HG02885 (cell line): ENCODE results near the gene COL23A1.

Experiments
- ATAC-seq: cut with Tn5 transposase; IDR thresholded peaks from one replicate; pipeline ENCODE4 v1.9.1; 2021; ENCODE audit warnings: mild to moderate bottlenecking; ENCODE audit not compliant: unreplicated experiment, poor library complexity

The COL23A1 gene

DNA sequence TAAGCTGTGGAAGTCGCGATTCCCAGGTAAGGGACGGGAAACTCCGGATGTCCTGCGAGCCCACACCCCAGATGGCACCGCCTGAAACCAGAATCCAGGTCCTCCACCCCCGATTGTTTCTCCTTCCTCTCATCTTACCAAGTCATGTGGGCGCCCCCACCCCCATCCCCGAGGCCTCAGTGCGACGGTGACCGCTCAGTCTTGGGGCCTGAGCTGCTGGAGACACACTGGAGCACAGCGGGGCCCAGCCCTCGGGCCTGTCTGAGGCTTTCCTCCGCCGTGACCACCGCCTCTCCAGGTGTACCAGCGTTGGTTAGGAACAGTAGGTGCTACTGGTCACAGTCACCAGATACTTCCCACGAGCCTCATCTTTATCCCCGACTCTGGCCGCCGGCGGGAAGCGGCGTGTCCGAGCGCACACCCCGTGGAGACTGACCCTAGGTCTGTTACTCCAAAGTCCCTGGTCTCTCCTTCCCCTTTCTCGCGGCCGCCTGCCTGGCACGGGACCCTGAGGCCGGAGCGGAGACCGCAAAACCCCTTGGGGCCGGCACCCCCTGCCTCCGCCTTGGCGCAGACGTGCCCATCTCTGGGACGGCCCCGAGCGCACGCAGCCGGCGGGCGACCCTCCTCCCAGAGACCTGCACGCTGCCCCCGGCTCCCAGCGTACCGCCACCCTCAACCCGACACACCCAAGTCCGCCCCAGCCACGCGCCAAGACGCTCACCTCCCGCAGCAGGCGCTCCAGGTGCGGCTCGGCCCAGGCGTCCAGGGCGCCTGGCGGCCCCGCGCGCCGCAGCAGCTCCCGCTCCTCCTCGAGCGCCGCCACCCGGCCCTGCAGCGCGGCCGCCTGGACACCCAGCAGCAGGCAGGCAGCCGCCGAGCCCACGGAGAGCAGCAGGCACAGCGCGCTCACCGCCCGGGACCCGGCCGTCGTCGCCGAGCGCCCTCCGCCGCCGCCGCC lies 733 bp downstream of the COL23A1 start:
- ATAC-seq: peak; percentile 14

DNA sequence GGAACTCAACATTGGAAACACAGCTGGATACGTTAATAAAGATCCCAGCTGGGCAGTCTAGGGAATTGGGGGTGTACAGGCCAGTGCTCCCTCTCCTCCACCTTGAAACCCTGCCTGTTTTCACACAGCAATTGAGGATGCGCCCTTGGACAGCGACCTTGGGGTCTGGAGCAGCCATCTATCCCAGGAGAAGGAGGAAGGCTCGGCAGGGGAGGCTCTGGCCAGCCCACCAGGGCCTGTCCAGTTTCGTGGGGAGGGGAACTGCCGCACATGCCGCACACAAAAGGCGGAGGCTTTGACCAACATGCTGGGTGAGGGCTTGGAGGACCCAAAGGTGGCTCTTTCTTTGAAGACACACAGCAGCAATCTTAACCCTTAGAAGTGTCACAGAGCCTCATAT lies 1.4 kb downstream of the COL23A1 start:
- no peak for ATAC-seq

DNA sequence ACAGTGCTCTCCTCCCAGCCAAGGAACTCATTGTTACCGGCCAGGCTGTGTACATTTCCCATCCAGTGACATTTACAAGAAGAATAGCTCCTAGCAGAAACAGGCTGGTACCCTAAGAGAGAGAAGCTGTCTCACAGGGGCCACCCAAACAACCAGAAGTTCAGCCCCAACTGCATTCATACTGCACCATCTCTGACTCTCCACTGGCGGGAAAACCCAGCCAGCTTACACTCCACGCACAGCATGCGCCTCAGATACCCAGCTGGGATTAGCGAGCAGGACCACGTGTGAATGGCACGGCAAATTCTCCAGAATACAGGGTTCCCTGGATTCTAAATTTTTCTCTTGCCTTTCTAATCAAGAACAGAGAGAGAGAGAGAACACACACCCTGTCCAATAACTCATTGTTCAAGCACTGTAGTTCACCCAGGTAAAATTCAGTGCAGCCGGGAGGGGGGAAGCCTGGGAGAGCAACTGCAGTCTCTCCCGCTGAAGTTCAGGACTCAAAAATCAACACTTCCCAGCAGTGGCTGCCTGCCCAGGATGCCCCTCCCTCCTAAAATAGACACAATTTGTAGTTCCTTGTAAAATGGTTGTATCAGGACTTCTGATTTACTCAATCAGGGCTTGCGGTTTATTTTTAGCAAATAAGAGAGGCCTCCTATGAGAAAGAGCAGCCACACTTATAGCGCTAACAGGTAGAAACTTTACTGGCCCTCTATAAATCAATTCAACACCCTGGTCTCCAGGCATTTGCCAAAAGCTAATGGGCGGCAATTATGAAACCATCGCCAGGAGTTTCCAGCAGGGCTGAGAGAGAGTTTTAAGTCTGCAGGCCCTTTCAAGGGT lies 2.2 kb downstream of the COL23A1 start:
- no peak for ATAC-seq

DNA sequence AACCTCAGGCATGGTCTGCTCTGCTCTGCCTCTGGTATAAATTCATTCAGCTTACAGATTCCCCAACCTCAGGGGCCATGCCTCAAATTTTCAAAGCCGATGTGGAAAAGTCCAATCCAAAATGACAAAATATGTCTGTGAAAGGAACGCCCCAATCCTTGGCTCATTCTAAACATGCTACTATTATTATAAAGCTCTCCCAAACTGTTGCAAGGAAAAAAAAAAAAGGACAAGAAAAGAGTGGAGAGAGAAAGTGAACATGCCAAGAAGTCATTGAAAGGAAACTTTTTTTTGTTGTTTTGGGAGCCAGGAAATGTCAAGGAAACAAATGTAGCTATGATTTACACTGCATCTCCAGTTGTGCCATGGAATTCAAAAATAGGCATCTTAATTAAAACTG lies 3.8 kb downstream of the COL23A1 start:
- ATAC-seq: no peak

DNA sequence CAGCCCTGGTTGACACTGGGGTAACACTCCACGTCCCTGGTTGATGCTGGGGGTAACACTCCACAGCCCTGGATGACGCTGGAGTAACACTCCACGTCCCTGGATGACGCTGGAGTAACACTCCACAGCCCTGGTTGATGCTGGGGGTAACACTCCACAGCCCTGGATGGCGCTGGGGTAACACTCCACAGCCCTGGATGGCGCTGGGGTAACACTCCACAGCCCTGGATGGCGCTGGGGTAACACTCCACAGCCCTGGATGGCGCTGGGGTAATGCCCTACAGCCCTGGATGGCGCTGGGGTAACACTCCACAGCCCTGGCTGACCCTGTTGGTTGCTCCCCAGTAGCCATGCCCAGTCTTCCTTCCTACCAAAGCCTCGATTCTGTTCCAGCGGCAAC lies 4.8 kb downstream of the COL23A1 start:
- ATAC-seq: peak; percentile 80

DNA sequence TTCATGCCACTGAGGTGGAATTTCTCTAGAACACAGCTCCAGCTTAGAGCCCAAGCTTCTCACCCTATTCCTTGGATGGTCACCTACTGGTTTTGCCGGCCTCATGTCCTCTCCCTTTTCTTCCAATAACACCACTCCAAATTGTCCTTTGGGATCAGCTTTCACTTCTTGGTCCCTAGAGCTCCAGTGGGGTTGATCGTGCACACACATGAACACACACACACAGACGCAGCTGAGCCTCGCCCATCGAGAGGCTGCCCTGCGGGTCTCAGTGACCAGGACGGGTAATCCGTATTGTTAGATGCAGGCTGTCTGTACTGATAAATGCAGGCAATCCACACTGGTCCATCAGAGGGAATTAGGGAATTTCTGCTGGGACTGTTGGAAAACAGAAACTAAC lies 6.9 kb downstream of the COL23A1 start:
- no peak for ATAC-seq

DNA sequence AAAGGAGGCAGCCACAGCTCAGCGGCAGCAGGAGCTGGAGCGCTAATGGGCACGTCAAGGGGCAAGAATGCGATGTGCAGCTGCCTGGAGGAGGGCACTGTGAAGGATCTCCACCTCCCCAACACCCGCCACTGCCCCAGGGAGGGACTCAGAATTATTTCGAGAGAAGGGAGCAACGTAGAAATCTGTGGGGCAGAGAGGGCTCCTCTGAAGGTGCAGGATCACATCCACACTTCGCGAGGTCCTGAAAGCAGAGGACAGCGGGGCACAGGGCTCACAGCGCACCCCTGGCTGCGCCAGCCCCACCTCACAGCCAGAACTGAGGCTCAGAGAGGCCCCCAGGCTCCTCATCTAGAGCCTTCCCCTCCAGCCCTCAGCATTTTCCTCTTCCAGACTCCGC lies 7.9 kb downstream of the COL23A1 start:
- ATAC-seq: no peak

DNA sequence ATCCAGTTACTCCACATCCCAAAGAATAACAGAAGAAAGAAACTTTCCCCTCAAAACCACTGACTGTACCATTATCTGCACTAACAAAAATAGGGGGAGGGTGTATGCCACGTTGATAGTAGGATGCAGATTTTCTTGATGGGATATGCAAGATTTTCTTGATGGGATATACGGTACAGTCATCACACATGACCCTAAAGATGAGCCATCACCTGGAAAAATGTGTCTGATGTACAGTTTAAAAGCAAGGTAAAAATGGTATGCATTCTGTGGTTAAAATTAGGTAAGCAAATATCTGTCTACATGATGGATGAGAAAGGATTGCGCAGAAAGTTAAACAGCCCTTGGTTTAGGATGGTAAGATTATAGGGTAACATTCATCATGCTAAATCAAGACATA lies 8.6 kb downstream of the COL23A1 start:
- no peak for ATAC-seq

DNA sequence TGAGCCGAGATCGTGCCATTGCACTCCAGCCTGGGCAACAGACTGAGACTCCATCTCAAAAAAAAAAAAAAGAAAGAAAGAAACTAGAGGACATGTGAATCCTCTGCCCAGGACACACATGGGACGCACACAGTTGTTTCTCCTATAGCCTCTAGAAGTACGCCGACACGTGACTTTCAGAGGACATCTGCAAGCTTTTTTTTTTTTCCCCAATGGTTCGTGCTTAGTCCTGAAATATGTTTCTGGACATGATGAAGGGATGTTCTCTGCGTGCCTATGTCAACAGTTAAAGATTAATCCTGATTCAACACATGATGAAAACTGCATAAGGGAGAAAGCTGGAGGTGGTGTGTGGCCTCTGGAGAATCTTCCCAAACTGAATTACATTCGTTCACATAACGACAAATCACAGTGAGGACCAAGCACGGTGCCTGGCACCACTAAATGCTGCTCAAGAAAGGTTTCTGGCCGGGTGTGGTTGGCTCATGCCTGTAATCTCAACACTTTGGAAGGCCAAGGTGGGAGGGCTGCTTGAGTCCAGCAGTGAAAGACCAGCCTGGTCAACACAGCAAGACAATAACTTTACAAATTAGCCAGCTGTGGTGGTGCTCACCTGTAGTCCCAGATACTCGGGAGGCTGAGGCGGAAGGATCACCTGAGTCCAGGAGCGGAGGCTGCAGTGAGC lies 9.8 kb downstream of the COL23A1 start:
- ATAC-seq: no peak

DNA sequence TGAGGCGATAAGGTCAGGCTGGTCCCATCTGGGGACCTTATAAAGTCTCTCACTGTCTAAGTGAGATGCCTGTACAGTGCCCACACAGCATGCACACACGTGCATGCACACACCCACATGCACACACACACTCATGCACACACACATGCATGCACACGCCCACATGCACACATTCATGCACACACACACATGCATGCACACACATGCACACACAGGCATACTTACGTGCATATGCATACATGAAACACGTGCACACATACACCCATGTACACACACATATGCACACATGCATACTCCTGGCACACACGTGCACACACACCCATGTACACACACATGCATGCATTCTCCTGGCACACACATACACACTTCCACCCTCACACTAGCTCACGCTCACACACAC lies 12.2 kb downstream of the COL23A1 start:
- no peak for ATAC-seq

DNA sequence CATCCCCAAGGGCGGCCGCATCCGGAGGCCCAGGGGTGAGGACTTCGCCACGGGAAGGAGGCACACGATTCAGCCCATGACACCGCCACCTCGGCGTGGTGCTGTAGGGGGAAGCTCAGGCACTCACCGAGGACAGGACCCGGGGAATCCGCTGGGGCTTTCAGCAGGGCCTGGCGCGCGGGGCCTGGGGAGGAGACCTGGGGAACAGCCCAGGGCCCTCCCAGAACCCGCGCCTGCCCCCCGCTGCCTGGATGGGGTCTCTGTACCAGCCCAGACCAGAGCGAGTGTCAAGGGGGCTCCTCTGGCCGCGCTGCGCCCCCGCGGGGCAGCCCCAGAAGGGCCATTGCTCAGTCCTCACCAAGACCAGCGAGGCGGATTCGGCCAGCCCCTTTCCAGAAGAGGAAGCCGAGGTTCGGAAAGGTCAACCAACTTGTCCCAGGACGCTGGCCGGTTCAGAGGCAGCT lies 12.8 kb downstream of the COL23A1 start:
- no peak for ATAC-seq

DNA sequence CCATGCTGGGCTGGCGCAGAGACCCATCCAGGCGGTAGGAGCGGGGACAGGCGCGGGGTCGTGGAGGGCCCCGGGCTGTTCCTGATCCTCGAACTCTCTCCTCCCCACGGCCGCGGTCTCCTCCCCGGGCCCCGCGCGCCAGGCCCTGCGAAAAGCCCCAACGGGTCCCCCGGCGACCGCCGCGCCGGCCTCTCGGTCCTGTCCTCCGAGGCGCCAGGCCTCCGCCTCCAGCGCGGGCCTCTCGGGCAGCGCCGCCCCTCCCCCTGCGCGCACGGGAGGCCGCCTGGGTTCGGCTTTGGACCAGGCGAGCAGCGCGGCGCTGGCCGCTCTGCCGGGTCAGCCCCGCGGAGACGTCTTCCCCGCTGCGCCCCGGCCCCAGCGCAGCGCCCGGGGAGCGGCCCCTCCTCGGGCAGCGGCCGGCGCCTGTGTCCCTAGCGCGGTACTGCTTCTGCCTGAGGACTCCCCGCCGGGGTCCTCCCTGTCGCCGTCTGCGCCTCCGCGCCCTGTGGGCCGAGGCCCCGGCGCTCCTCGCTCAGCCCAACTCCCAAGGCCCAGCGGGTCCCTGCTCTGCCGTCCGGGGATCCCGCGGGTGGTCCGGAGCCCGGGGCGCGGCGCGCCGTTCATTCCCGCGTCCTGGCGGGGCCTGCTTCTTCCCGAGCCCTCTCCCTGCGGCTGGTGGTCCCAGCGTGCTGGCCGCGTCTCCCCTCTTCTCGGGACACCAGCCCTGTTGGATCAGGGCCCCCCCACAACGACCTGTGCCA lies 13.4 kb downstream of the COL23A1 start:
- ATAC-seq: no peak

DNA sequence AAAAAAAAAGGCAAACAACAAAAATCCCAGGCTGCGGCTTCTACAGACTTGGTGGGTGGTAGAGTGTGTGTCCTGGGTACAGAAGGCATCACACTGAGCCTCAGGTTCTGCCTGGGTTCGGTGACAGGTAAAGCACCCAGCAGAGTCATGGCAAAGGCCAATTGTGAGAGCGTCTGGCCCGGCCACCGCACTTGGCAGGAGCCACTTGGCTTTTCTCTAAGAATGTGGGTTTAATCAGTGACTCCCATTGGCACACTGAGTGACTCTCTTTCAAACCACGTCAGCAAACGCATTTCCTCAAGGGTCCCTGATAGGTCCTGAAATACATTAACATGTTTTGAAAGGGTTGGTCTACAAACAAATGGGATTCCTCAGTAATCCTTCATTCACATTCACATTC lies 17.0 kb downstream of the COL23A1 start:
- no peak for ATAC-seq

DNA sequence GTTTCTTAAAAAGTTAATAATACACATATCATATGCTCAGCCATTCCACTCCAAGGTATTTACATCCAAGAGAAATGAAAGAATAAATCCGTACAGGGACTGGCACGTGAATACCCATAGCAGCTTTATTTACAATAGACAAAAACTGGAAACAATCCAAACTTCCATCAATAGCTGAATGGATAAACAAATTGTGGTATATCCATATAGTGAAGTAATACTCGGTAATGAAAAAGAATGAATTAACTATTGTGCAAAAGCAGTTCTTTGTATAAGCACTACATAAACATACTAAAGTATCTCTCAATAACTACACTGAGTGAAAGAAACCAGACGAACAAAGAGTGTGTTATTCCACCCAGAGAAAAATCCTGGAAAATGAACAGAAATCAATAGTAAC lies 17.6 kb downstream of the COL23A1 start:
- no peak for ATAC-seq

DNA sequence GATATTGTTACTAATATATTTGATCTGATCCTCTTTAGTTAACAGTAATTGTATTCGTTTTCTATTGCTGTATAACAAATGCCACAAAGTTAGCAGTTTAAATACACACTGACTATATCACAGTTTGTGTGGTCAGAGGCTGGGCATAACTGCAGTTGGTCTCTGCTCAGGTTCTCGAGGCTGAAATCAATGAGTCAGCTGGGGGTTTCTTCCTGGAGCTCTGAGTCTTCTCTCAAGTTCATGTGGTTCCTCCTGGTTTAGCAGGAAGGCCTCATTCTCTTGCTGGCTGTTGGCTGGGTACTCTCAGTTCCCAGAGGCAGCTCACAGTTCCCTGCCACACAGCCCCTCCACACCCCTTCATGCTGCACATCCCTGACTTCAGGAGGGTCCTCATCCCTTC lies 20.7 kb downstream of the COL23A1 start:
- ATAC-seq: no peak

DNA sequence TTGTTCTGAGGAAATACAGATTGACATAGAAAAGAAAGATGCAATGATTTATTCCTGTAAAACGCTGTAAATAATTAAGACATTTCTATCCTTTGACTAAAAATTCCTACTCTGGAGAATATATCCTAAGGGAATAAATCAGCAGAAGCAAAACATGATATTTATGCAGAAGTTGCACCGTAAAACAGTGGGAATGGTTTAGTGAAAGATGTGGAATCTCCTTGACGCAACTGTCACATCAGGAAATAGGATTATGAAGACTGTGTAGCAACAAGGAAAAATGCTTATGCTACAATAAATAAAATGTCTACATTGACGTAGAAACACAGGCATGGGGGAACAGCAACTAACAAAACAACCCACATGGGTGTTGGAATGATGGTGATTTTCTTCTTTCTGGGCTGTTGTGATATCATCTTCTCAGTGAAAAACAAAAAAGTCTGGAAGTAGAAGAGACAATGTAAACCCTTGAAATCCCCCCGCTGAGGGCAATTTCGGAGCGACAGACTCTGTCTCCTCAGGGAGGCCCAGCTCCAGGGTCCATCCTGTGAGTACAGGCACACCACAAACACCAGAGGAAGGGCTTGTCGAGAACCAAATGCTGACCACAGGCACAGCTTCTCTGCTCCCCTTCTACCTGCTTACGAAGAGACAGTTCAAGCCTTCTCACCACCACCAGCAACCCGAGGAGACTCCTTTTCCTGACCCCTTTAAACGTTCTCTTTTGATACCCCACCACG lies 25.2 kb downstream of the COL23A1 start:
- no peak for ATAC-seq

DNA sequence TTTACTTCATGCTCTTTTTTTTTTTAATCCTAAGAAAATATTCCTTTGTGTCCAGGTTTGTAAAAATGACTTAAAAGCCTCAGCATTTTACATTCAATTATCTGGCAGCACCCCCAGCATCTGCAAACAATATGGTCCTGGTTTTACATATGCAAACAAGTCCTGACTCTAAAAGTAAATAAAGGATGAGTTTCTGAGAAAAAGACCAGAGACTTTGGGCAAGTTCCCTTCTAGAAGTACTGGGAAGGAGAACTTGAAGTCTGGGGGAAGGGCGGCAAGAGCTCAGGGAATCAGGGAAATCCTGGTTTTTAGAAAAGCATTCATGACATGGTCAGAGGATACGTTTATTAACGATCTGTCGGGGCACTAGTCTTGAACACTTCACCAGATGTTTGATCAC lies 25.8 kb downstream of the COL23A1 start:
- no peak for ATAC-seq

DNA sequence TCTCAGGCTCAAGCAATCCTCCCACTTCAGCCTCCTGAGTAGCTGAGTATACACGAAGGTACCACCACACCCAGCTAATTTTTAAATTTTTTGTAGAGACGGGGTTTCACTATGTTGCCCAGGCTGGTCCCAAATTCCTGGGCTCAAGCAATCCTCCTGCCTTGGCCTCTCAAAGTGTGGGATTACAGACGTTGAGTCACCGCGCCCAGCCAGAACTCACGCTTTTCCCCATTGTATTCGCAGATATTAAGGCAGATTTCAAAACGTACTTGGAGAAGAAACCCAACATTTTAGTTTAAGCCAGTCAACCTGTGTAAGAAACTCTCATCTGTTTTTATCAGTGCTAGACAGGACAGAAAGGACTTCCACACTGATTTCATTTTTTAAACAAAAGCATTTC lies 26.6 kb downstream of the COL23A1 start:
- no peak for ATAC-seq

DNA sequence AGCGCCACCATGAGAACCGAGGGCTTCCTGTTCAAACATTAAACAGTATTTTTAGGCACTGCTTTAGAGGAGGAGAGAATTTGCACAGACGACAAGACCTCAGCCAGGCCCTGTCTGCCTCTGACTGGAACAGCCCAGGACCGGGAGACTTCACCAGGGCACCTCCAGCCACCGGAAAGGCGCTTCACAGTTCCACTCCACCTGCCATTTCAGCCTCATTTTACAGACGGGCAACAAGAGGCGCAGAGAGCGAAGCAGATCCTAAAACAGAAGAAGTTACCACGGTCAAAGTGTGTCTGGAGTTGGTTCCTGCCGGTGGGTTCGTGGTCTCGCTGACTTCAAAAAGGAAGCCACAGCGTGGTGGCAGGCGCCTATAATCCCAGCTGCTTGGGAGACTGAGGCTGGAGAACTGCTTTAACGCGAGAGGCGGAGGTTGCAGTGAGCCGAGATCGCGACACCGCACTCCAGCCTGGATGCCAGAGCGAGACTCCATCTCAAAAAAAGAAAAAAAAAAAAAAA lies 28.4 kb downstream of the COL23A1 start:
- ATAC-seq: no peak
